Stimulated activated CD8-positive, alpha-beta memory T cell treated with anti-CD3 and anti-CD28 coated beads, Interleukin-7, amount 100 ng/mL, for 1 hour (primary cell): ENCODE data around the gene ABL2.

ENCODE experiments used
- DNase-seq, 2 donors: peaks; one replicate each; pipeline ENCODE4 v3.0.0-alpha.2; 2020; ENCODE audit warnings: low read depth in 2 of 2

The ABL2 gene

DNA sequence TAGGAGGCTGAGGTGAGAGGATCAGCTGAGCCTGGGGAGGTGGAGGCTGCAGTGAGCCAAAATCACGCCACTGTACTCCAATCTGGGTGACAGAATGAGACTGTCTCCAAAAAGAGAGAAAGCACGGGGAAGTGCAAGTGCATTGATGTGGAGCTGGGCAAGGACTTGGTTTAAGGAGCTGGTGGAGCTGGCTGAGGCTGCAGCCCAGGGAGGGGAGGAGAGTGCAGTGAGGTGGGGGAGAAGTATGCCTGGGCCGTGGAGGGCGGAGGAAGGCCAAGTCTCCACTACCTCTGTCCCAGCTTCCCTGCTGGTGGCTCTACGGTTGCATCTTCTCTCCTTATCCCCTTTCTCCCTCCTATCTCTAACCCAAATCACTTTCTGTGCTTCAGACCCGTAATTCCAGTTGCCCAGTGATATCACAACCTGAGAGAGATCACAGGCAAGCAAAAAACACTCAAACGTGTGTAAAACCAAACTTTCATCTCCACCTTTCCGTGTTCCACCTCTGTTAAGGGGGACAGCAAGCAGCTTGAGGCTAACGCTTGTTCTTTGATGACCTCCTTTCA lies 136.5 kb downstream of the ABL2 start:
- no peak for DNase-seq

DNA sequence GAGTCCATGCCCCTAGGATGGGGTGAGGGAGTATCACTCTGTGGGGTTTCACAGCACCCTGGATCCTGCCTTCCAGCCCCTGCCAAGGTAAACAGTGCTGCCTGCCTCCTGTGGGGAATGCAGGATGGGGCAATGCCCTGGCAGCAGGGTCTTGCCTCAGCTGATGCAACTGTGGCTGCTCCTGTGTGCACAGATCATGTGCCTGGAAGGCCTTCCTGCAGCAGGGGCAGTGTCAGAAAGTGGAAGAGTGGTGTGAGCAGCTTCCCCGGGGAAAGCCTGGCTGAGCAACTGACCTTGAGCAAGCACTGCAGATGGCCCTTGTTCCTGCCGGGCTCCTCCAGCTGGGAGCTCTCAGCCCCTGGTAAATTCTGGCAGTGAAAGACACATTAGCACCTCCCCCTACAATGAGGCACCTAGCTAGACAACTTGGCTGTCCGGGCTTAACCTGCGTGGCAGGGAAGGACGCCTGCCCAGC lies 137.7 kb downstream of the ABL2 start:
- DNase-seq: no peak

DNA sequence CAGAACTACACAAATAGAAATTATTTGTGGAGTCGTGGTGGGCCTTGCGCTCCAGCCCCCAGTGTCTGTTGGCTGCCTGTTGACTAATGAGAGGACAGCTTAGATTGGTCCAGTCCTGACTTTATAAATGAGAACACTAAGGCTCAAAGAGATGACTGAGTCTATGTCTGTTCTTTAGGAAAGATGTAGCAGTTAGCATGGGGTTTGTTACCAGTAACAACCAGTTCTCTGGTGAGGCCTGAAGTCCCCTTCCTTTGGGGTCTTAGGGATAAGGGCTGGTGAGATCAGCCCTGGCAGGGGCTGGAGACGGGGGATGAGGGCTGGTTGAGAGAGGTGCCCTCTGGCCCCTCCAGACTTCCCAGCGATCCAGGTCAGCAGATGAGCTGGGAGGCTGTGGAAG lies 138.6 kb downstream of the ABL2 start:
- DNase-seq: no peak

DNA sequence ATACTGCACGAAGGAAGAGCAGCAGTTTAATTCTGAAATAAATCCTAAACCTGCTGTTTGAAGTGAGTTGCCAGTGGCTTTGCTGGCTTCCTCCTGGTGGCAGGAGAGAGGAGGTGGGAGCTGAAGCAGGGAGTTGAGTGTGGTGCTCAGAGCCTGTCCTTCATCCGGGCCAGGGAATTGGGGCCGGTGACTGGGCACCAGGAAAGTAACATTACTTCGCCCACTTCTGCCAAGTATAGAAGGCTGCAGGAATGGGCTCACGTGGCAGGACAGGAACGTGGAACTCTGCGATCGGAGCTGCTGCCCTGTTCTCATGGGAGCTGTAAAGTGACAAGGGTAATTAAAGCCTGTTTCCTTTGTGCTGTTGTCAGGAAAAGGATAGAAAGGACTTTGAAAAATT lies 139.0 kb downstream of the ABL2 start:
- DNase-seq: no peak

DNA sequence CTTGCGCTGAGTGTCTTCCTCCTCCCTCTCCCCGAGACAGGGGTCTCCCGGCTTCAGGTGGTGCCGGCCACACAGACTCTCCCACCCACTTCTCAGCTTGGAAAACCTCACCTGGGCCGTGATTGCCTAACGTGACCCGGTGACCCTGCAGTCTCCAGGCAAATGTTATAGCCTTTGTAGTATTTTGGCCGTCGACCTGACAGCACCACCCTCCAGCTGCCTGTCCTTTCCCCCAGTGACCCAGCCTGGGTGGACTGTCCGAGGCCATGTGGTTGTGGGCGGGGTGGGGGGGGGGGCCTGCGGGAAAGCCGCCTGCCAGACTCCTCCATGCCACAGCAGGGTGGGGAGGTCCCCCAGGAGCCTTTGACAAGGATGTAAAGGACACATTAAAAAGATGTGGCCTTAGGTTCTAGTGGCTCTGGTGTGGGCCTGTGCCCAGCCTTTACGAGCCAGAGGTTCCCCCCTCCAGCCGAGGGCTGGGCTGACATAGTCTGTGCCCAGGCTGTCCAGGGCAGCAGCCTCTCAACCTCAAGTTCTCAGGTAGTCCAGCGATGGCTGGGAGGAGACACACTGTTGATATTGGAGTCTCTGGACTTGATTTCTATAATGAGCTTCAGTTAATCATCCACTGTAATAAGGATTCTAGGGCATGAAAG lies 139.5 kb downstream of the ABL2 start:
- DNase-seq: no peak

DNA sequence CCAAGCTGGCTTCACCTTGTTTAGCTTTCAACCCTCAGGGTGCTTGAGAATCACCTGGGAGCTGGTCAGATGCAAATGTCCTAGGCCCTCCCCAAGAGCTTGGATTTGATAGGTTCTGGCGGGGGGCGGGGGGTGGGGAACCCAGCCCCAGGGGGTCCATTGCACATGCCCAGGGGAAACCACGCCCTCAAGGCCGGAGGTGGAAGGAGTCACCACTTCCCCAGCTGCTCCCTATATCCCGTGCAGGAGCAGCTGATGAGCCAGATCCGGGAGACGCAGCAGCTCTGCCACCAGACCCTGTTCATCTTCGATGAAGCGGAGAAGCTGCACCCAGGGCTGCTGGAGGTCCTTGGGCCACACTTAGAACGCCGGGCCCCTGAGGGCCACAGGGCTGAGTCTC lies 141.8 kb downstream of the ABL2 start:
- no peak for DNase-seq

DNA sequence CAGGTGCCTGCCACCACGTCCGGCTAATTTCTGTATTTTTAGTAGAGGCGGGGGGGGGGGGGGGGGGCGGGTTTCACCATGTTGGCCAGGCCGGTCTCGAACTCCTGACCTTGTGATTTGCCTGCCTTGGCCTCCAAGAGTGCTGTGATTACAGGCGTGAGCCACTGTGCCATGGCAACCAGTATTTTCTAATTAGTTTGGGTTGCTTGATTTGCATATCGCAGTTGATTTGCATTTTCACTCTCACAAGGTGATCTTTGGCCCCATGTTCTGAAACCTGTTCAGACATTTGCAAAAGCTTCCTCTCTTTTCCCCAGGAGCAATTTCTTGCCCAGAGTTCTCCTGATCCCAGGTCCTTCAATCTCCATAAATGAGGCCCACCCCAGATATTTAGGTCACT lies 145.9 kb downstream of the ABL2 start:
- no peak for DNase-seq

DNA sequence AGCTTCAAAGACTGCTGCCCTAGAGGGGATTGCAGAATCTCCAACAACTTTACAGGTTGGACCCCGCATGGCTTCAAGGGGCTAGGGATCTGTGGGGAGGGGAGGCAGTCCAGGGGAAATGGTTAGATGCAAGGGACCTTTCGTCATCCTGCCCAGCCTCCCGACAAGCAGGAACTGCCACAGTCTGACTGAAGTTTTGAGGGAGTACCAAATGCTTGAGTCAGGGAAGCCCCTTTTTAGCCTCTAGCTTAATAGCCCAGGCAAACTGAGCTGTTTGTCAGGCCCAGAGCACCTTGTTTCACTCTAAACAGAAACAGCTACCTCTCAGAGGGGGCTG lies 146.5 kb downstream of the ABL2 start:
- DNase-seq: no peak

DNA sequence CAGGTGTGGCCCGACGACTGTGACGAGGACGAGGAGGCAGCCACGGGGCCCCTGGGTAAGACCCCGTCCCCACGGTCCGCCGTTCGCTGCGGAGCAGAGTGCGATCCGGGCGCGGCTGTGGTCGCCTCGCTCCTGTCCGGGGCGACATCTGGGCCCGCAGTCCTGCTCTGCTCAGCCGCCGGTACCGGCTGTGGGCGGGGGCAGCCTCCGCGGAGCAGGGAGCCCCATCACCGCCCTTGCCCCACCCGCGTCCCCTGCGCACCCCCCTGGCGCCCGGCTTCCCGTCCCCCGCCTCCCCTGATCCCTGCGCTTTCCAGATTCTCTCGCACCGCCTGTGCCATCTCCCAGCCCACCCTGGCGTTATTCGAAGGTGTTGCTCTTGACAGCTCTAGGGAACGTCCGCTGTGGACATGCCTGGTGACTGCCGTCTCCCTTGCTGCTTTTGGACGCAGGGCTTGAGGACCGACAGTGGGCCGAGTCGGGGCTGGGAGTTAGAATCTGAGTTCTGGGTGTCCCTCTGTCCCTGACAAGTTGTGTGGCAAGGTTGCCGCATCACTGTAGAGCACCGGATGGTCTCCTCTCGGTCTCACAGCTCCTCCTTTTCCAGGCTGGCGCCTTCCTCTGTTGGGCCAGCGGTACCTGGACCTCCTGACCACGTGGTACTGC lies 147.0 kb downstream of the ABL2 start:
- no peak for DNase-seq

DNA sequence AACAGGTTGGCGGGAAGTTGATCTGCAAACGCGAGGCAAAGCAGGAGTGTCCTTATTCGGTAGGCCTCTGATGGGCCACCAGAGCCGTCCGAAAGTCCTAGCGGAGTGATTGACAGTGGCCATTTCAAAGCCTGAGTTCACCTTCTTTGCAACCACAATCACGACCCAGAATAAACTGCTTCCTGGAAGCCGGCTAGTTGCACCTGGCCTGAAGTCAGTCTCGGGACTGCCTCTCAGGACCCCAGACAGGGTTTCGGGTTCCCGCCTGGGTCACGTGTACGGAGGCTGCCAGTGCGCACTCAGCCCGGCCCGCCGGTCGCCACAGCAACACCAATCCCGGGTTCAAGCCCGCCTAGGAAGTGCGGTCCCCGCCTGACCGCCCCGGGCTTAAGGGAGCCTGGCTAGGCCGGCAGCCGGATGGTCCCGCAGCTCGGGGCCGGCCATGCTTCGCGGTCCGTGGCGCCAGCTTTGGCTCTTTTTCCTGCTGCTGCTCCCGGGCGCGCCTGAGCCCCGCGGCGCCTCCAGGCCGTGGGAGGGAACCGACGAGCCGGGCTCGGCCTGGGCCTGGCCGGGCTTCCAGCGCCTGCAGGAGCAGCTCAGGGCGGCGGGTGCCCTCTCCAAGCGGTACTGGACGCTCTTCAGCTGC lies 147.7 kb downstream of the ABL2 start, which contains the start of gene TOR3A:
TSS of gene TOR3A (plus strand) at position 384 of the 646 bp plus-strand sequence. CDS start at position 443, 59 bp downstream.
- peak; percentile 49 to 57 for DNase-seq

DNA sequence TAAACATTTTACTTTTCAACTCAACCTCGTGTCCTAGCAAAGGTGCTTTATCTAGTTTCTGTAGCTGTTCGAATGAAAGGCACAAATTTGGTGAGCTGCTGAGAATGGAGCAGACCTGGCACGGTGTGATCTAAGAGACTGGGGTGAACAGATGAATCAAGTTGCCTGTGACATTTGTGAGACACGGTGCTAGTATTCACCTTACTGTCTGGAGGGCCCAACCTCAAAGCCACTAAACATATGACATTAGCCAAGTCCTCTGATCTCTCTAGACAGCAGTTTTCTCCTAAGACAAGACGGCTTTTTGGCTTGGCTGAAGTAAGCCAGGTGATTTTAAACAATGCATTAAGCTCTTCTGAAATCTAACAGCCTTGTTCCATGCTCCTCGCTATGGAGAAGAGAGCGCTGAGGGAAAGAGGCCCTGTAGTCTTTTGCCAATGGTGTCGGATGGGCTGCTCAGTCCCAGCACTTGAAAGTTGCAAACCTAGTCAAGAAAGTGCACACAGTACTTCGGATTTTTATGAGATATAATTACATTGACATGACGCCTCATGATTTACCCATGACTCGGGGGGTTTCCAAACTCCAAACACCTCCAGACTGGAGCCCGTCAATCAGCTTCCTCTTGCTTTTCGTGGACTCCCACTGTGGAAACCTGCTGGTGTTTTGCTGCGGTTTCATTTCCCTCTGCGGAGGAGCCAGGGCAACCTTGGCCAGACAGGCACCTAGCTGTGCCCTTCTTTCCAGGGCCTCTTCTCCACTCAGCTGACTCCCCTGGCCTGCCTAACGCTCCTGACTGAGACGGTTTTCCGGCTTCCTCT lies 148.4 kb downstream of the ABL2 start:
- DNase-seq: no peak

DNA sequence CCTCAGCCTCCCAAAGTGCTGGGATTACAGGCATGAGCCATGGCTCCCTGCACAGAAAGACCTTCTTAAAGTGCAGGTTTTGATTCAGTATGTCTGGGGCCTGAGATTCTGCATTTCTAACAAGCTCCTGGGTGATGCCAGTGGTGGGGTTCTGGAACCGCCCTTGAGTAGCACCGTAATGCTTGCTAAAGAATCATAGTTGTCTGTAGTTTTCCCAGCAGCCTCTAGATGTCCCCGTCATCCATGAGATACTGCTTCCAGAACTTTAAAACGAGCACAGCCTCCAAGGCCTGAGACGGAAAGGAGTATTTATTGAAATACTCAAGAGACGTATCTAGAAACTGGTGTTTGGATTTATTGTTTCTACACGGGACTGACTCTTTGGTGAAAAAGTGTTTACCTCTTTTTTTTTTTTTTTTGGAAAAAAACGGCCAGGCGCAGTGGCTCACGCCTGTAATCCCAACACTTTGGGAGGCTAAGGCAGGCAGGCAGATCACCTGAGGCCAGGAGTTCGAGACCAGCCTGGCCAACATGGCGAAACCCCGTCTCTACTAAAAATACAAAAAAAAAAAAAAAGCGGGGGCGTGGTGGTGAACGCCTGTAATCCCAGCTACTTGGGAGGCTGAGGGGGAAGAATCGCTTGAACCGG lies 150.2 kb downstream of the ABL2 start:
- DNase-seq: no peak

DNA sequence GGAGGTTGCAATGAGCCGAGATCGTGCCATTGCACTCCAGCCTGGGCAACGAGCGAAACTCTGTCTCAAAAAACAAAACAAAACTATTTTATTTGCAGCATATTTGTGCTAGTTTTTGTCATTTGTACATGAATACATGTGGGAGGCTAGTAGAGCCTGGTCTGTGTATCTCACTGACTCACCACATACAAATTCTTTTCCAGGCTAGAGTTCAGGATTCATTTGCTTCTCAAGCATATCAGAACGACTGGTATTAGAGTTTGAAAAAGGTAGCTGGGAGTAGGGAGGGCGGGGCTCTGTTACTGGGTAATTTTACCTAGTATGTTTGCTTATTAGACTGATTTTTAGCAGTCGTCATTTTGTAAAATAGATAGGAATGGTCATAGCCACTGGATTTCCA lies 152.1 kb downstream of the ABL2 start:
- DNase-seq: no peak

DNA sequence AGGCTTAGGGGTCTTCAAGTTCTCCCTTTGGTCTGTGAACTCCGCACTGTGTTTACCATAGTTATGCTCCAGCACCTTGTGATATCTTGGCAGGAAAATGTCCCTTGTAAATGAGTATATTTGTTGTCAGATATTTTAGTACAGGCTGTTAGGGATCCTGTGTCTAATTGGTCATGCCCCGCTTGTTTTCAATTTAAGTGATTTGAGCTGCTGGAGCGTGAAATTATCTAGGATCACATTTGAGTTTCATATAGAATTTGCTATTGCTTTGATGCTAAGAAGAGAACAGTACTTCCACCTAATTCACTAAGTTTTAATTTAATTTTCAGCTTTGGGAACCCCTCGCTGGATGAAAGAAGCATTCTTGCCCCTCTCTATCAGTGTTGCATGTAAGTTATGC lies 163.0 kb downstream of the ABL2 start:
- DNase-seq: no peak

DNA sequence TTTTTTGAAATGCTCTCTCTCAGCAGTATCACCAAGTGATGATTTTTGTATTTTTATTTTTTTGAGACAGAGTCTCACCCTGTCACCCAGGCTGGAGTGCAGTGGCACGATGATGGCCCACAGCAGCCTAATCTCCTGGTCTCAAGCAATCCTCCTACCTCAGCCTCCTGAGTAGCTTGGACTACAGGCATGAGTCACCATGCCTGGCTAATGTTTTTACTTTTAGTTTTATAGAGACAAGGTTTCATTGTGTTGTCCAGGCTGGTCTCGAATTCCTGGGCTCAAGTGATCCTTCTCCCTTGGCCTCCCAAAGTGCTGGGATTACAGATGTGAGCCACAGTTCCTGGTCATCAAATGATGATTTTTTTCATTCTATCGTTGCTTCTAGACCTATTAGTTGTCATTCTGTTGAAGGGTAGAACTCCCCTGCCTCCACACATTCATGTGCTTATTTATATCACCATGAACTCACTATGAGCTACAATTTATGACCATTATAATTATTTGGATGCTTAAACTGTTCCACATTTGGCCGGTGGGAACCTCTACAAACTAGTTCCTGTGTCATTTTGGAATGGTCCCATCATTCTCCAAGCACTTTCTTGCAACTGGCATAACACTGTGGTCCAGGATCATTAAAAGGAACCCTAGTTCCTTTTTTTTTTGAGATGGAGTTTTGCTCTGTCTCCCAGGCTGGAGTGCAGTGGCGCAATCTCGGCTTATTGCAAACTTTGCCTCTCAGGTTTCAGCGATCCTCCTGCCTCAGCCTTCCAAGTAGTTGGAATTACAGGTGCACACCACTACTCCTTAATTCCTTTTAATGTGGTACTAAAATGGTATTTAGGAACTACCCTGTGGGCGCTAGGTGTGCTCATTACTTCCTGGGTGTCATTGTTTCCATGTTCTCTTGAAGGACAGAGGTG lies 167.9 kb downstream of the ABL2 start:
- DNase-seq: no peak

DNA sequence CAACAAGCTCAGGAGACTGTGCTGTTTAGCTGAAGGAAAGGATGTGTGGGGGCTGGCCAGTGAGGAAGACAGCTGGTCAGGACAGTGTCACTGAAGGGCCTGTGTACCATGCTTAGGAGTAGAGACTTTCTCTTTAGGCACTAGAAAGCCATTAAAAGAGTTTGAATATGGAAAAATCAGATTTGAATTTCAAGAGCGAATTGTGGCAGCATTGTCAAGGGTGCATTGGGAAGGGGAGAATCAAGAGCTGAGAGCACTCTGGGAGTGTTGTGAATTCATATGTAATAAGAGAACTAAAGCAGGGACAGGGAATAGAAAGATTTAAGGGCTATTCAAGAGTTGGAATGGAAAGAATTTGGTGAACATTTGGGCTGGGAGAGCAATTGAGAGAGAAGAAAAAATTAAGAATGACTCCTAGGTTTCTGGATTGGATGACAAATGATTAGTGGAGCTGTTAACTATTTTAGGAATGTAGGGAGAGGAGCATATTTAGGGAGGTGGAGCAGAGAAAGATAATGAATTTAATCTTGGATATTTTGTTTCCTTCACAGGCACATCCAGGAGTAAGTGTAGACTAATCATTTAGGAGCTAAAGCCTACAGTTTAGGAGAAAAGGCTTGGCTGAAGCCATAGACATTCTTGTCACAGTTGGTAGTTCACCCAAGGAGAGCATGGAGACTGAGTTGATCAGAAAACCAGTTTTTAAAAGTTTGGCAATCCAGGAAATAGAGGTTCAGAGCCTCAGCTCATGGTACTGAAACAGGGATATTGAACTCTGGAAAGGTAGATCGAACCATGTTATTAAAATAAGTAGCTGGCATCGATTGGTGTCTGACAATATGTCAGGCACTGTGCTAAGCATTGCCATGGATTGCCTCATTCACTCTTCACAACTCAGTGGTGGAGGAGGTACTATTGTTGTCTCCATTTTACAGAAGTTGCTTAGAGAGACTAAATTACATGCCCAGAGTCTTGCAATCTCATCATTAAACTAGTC lies 170.7 kb downstream of the ABL2 start:
- no peak for DNase-seq

DNA sequence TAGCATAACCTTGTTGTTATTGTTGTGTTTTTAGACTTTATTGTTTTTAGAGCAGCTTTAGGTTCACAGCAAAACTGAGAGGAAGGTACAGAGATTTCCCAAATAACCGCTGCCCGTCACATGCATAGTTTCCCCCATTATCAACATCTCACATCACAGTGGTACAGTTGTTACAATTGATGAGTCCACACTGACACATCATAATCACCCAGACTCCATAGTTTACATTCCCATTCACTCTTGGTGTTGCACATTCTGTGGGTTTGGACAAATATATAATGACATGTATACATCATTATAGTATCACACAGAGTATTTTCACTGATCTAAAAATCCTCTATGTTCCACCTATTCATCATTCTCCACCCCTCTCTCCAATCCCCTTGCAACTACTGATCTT lies 173.5 kb downstream of the ABL2 start:
- DNase-seq: no peak

DNA sequence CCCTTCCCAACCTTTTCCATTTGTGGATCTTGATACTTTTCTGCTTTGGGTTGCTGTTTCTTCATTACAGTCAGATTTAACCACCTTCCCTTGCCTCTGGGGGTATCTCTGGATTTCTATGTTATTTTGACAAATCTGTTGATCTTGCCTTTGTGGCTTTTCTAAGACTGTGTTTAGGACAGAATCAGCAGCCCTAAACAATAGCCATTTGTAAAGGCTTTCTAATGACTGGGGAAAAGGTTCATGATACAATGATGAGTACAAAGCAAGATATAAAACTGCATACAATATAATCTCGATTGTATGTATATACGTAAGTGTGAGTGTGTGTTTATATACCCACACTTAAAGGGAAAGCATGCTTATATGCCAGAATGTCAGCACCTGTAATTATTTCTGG lies 176.0 kb downstream of the ABL2 start:
- DNase-seq: no peak

DNA sequence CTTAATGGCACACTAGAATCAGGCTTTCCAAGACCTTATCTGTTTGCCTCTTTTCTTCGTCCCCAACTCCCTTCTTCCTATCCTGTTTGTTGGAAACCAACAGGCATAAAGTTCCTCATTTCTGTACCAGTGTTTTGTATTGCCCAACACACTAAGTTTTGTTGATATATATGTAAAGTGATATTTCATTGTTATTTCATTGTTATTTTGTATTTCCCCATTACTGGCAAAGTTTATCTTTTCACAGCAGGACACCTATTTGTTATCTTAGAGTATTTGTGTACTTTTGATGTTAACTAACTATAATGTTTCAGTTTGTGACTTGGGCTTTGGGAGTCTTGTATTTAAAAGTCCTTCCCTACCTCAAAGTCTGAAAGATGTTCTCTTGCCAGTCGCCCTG lies 176.7 kb downstream of the ABL2 start:
- DNase-seq: no peak
